Mammary epithelial cell (primary cell): ENCODE results near the gene AADACL4.

Experiments
- EZH2 ChIP-seq: IDR thresholded peaks from 2 replicates; pipeline ENCODE4 v1.6.1; 2012; ENCODE audit warnings: low read length, inconsistent platforms, borderline replicate concordance
- TF ChIP-seq, protein P1 (sequence below), 2 donors: IDR thresholded peaks in 1 of 2; conservative IDR thresholded peaks in 1 of 2; 2 replicates each; pipeline ENCODE4 v1.5.1; 2011 to 2012; ENCODE audit warnings: inconsistent platforms in 2 of 2, low read length in 2 of 2, mild to moderate bottlenecking in 2 of 2, control low read depth in 1 of 2, low read depth in 1 of 2; ENCODE audit not compliant: insufficient read depth in 1 of 2; ENCODE audit errors: extremely low read depth in 1 of 2

DNA sequence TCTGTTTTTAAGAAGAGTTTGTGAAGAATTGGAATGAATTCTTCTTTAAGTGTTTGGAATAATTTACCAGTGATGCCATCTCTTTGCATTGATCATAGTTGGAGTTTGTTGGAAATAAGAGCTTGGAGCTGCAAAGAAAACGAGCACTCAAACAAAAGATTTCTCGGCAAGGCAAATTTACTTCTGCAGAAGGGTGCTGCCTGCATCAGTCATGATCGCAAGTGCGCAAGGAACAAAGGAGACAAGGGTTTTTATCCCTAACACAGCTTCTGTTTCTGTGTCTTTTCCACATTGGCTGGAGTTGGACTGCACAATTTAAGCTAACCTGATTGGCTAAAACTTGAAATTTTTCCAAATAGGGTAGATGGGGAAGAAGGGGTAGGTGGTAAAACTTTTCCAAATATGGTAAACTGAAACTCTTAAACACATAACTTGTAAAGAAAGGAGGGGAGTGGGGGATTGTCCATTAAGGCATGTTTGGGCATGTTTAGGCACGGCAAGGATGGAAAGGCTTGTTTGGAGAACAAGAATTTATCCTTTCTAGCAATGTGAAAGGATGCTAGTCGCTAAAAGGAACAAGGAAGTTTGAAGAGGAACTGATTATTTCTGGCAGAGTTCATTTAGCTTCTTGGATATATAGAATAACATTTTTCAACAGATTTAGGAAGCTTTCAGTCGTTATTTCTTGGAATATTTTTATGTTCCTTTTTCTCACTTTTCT, 3.5 kb upstream of the AADACL4 start:
- TF ChIP-seq, protein P1, sequence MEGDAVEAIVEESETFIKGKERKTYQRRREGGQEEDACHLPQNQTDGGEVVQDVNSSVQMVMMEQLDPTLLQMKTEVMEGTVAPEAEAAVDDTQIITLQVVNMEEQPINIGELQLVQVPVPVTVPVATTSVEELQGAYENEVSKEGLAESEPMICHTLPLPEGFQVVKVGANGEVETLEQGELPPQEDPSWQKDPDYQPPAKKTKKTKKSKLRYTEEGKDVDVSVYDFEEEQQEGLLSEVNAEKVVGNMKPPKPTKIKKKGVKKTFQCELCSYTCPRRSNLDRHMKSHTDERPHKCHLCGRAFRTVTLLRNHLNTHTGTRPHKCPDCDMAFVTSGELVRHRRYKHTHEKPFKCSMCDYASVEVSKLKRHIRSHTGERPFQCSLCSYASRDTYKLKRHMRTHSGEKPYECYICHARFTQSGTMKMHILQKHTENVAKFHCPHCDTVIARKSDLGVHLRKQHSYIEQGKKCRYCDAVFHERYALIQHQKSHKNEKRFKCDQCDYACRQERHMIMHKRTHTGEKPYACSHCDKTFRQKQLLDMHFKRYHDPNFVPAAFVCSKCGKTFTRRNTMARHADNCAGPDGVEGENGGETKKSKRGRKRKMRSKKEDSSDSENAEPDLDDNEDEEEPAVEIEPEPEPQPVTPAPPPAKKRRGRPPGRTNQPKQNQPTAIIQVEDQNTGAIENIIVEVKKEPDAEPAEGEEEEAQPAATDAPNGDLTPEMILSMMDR (conservative IDR thresholded peaks at IDR 0.05 in 1 of 2, IDR thresholded peaks at IDR 0.05 in 1 of 2; ENCODE audit: extremely low read depth in 1 of 2, insufficient read depth in 1 of 2, low read depth in 1 of 2, low read length in 2 of 2) = no peak
- no peak for TF ChIP-seq EZH2
